PC-3 (cell line): ENCODE measurements around the gene BAZ1B.

Experiments used
- EZH2 ChIP-seq: fragments of 300-600 bp; sonication (generic); IDR thresholded peaks from one replicate; pipeline ENCODE4 v1.6.1; 2017; ENCODE audit warnings: antibody characterized with exemption, mild to moderate bottlenecking, low read length; ENCODE audit not compliant: unreplicated experiment
- EZH2phosphoT487 ChIP-seq: fragments of 300-600 bp; sonication (generic); IDR thresholded peaks from 2 replicates; pipeline ENCODE4 v1.6.1; 2018; ENCODE audit warnings: mild to moderate bottlenecking, antibody characterized with exemption, low read length, borderline replicate concordance
- TF ChIP-seq, protein P1 (sequence below): fragments of 300-600 bp; sonication (generic); conservative IDR thresholded peaks from 2 replicates; pipeline ENCODE4 v1.5.1; 2017; ENCODE audit warnings: antibody characterized with exemption, low read depth, mild to moderate bottlenecking, low read length

GRCh38 chr7:73521636-73522104 lies 423 bp downstream of the BAZ1B start:
- TF ChIP-seq, protein P1, sequence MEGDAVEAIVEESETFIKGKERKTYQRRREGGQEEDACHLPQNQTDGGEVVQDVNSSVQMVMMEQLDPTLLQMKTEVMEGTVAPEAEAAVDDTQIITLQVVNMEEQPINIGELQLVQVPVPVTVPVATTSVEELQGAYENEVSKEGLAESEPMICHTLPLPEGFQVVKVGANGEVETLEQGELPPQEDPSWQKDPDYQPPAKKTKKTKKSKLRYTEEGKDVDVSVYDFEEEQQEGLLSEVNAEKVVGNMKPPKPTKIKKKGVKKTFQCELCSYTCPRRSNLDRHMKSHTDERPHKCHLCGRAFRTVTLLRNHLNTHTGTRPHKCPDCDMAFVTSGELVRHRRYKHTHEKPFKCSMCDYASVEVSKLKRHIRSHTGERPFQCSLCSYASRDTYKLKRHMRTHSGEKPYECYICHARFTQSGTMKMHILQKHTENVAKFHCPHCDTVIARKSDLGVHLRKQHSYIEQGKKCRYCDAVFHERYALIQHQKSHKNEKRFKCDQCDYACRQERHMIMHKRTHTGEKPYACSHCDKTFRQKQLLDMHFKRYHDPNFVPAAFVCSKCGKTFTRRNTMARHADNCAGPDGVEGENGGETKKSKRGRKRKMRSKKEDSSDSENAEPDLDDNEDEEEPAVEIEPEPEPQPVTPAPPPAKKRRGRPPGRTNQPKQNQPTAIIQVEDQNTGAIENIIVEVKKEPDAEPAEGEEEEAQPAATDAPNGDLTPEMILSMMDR = no peak
- no peak for TF ChIP-seq EZH2
- no peak for TF ChIP-seq EZH2phosphoT487
